ENCODE data around the gene SP140. TPM values are rescaled to one million over a fixed set of nuclear protein-coding genes. Genes with fewer than 3 reads are reported as not detected.
"Not testable (repeated sequence)": the region's sequence is repeated elsewhere in the genome, so short reads cannot be mapped to it uniquely, and the experiment has no call there.

Gene SP140
- total RNA-seq, 4 donors from 2014 or later, result 0.92 to 5.3 (median 2.4) TPM

DNA sequence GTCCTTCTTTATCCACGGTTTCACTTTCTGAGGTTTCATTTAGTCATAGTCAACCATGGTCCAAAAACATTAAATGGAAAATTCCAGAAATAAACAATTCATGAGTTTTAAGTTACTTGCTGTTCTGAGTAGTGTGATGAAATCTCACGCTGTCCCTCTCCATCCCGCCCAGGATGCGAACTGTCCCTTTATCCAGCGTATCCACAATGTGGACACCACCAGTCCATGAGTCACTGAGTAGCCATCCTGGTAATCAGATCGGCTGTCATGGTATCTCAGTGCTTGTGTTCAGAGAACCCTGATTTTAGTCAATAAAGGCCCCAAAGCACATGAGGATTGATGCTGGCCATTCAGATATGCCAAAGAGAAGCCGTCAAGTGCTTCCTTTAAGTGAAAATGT lies 105.2 kb downstream of the SP140 start:
- 86 to 93% methylated on average over 6 to 7 of the region's 7 CpGs for WGBS, 2 donors
- H3K4me3 ChIP-seq, result no peak overlapping the region
- no peak for TF ChIP-seq POLR2A (IDR thresholded peaks at IDR 0.05)
- TF ChIP-seq, protein P1, sequence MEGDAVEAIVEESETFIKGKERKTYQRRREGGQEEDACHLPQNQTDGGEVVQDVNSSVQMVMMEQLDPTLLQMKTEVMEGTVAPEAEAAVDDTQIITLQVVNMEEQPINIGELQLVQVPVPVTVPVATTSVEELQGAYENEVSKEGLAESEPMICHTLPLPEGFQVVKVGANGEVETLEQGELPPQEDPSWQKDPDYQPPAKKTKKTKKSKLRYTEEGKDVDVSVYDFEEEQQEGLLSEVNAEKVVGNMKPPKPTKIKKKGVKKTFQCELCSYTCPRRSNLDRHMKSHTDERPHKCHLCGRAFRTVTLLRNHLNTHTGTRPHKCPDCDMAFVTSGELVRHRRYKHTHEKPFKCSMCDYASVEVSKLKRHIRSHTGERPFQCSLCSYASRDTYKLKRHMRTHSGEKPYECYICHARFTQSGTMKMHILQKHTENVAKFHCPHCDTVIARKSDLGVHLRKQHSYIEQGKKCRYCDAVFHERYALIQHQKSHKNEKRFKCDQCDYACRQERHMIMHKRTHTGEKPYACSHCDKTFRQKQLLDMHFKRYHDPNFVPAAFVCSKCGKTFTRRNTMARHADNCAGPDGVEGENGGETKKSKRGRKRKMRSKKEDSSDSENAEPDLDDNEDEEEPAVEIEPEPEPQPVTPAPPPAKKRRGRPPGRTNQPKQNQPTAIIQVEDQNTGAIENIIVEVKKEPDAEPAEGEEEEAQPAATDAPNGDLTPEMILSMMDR (IDR thresholded peaks at IDR 0.05), result no peak
- no peaks in the 10 kb centered on the region for H3K27me3 ChIP-seq
- DNase-seq, result no peak
- no peak overlapping the region for H3K27ac ChIP-seq
- intact Hi-C loops (cut with DNase I), result no loop called here
- H3K36me3 ChIP-seq, result peaks cover 0 to 28% (median 0%) of the 10 kb centered on the region in 3 donors
- H3K4me1 ChIP-seq, result peaks cover 0 to 39% (median 17%) of the 10 kb centered on the region in 3 donors
- H3K9me3 ChIP-seq, result no peaks in the 10 kb centered on the region

DNA sequence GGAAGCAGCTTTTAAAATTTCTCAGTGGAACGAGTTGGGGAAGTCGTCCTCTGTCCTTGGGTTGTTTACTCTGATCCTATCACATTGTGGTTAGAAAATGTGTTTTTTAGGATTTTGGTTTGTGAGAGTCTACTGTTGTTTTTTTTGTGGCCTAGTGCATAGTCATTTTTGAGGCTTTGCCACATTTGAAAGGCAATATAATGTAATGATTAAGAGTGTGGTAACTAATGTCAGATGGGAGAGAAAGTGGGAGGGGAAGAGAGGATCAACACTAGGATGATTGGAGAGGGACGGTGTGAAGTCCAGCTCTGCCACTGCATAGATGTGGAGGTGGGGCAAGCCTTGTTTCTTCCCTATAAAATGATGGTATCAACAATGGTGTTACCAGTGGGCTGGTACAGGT lies 109.9 kb downstream of the SP140 start:
- TF ChIP-seq POLR2A (IDR thresholded peaks at IDR 0.05), result no peak

DNA sequence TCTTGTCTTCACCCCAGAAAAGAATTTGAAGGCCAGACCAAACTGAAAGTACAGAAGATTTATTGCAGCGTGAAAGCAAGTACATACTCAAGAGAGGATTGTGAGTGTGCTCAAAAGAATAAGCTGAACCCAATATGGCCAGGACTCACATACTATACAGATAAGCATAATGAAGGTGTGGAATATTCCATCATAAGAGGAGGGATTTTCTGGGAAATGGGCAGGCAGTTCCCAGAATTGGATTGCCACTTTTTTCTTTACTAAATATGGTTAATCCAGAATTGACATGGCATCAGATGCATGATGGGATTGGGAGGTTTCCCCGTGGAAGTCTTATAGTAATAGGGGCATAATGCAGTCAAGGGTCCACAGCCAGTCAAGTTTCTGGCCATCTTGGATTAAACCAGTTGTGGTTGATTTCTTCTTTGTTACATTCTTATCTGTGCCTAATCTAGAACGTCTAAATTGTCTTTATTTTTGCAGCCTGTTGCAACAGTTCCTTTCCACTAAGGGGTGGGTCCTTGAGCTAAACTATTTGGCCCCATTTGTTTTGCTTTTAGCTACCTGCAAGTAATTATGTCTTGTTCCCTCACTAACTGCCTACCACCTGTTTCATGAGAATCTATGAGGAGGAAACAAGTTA lies 110.4 kb downstream of the SP140 start:
- no peaks in the 10 kb centered on the region for H3K27me3 ChIP-seq
- H3K9me3 ChIP-seq, result no peaks in the 10 kb centered on the region
- no peak overlapping the region for H3K27ac ChIP-seq
- peaks cover 0 to 35% (median 0%) of the 10 kb centered on the region in 3 donors for H3K36me3 ChIP-seq
- H3K4me3 ChIP-seq, result no peak overlapping the region
- intact Hi-C loops (cut with DNase I), result no loop called here
- H3K4me1 ChIP-seq, result peaks cover 0 to 4% (median 0%) of the 10 kb centered on the region in 3 donors
- no peak for DNase-seq
- TF ChIP-seq POLR2A (IDR thresholded peaks at IDR 0.05), result no peak
- TF ChIP-seq, protein P1 (IDR thresholded peaks at IDR 0.05), result no peak
- 67 to 72% methylated on average over 3 of the region's 3 CpGs for WGBS, 2 donors

More for the DNA sequence above, 109.9 kb downstream of the SP140 start:
- no peaks in the 10 kb centered on the region for H3K9me3 ChIP-seq
- WGBS, 2 donors, result 49 to 55% methylated on average over 3 of the region's 3 CpGs
- peaks cover 0 to 35% (median 0%) of the 10 kb centered on the region in 3 donors for H3K36me3 ChIP-seq
- intact Hi-C loops (cut with DNase I), result no loop called here
- DNase-seq, result no peak
- H3K27ac ChIP-seq, result no peak overlapping the region
- H3K4me3 ChIP-seq, result no peak overlapping the region
- H3K4me1 ChIP-seq, result peaks cover 0 to 4% (median 0%) of the 10 kb centered on the region in 3 donors
- no peaks in the 10 kb centered on the region for H3K27me3 ChIP-seq

DNA sequence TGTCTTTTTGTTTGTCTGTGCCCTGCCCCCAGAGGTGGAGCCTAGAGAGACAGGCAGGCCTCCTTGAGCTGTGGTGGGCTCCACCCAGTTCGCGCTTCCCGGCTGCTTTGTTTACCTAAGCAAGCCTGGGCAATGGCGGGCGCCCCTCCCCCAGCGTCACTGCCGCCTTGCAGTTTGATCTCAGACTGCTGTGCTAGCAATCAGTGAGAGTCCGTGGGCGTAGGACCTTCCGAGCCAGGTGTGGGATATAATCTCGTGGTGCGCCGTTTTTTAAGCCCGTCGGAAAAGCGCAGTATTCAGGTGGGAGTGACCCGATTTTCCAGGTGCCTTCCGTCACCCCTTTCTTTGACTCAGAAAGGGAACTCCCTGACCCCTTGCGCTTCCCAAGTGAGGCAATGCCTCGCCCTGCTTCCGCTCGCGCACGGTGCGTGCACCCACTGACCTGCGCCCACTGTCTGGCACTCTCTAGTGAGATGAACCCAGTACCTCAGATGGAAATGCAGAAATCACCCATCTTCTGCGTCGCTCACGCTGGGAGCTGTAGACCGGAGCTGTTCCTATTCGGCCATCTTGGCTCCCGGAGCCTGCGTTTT lies 116.5 kb downstream of the SP140 start:
- H3K27ac ChIP-seq; intact Hi-C loops (cut with DNase I); H3K27me3 ChIP-seq; H3K9me3 ChIP-seq; H3K4me3 ChIP-seq; DNase-seq; H3K4me1 ChIP-seq: not testable (repeated sequence)
- peaks cover 0 to 18% (median 0%) of the 10 kb centered on the region in 3 donors for H3K36me3 ChIP-seq
- 92 to 98% methylated on average over 16 of the region's 33 CpGs for WGBS, 2 donors

DNA sequence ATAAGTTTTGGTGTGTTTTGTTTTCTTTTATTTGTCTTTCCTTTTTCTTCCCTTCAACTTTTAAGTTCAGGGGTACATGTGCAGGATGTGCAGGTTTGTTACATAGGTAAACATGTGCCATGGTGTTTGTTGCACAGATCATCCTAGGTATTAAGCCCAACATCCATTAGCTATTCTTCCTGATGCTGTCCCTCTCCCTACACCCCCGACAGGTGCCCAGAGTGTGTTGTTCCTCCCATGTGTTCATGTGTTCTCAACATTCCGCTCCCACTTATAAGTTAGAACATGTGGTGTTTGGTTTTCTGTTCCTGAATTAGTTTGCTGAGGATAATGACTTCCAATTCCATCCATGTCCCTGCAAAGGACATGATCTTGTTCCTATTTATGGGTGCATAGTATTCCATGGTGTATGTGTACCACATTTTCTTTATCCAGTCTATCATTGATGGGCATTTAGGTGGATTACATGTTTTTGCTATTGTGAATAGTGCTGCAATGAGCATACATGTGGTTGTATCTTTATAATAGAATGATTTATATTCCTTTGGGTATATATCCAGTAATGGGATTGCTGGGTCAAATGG lies 117.6 kb downstream of the SP140 start:
- H3K36me3 ChIP-seq, result peaks cover 0 to 22% (median 0%) of the 10 kb centered on the region in 3 donors

DNA sequence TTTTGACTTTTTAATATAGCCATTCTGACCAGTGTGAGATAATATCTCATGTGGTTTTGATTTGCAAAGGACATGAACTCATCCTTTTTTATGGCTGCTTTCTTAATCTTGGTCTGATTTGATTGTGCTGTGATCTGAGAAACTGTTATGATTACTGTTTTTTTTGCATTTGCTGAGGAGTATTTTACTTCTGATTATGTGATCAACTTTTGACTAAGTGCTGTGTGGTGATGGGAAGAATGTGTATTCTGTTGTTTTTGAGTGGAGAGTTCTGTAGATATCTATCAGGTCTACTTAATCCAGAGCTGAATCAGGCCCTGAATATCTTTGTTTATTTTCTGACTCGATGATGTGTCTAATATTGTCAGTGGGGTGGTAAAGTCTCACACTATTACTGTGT lies 118.2 kb downstream of the SP140 start:
- Histone ChIP-seq H3K27me3 (no peaks in the 10 kb centered on the region), H3K4me3 (no peak overlapping the region), H3K27ac (no peak overlapping the region), H3K9me3 (no peaks in the 10 kb centered on the region), H3K4me1 (peaks cover 0 to 8% (median 0%) of the 10 kb centered on the region in 3 donors), H3K36me3 (peaks cover 0 to 22% (median 0%) of the 10 kb centered on the region in 3 donors)
- TF ChIP-seq, protein P1 (IDR thresholded peaks at IDR 0.05), result no peak
- no peak for TF ChIP-seq POLR2A (IDR thresholded peaks at IDR 0.05)
- 55 to 71% methylated on average over 1 of the region's 1 CpG for WGBS, 2 donors
- intact Hi-C loops (cut with DNase I), result no loop called here
- no peak for DNase-seq

More for the DNA sequence above, 117.6 kb downstream of the SP140 start:
- H3K27ac ChIP-seq; H3K4me3 ChIP-seq; intact Hi-C loops (cut with DNase I); H3K9me3 ChIP-seq; DNase-seq; H3K4me1 ChIP-seq; H3K27me3 ChIP-seq: not testable (repeated sequence)
- 88 to 94% methylated on average over 2 of the region's 2 CpGs for WGBS, 2 donors
